Thyroid gland (tissue), 4 donors: ENCODE measurements around the gene GGCX. TPM values are rescaled to one million over a fixed set of nuclear protein-coding genes. Genes with fewer than 3 reads are reported as not detected.

Experiments
- DNase-seq, 2 donors: peaks; one replicate each; pipeline ENCODE4 v3.0.0-alpha.2; 2019
- H3K27ac ChIP-seq, 3 donors: fragments of 200-600 bp; sonication (generic); 1 replicate in 2 of 3; 2 replicates in 1 of 3; pipeline ENCODE4 v1.5.1; 2016 to 2019; ENCODE audit warnings: mild to moderate bottlenecking in 1 of 3, moderate library complexity in 1 of 3
- H3K27me3 ChIP-seq: fragments of 200-600 bp; sonication (generic); one replicate; pipeline ENCODE4 v1.5.1; 2019
- H3K36me3 ChIP-seq, 2 donors: fragments of 200-600 bp; sonication (generic); one replicate each; pipeline ENCODE4 v1.5.1; 2016 to 2019
- H3K4me1 ChIP-seq, 2 donors: fragments of 200-600 bp; sonication (generic); one replicate each; pipeline ENCODE4 v1.5.1; 2017 to 2019
- H3K4me3 ChIP-seq, 3 donors: fragments of 200-600 bp; sonication (generic); replicated peaks in 1 of 3; 1 replicate in 2 of 3; 2 replicates in 1 of 3; pipeline ENCODE4 v1.5.1; 2016; ENCODE audit warnings: mild to moderate bottlenecking in 1 of 3
- H3K9me3 ChIP-seq: fragments of 200-600 bp; sonication (generic); one replicate; pipeline ENCODE4 v1.5.1; 2017
- CTCF ChIP-seq, 6 experiments: fragments of 200-600 bp in 3 of 6; fragments of 450-650 bp in 3 of 6; sonication (generic) in 3 of 6; IDR thresholded peaks; one replicate each; pipeline ENCODE4 v1.5.1; 2016 to 2019; ENCODE audit warnings: antibody characterized with exemption in 6 of 6, mild to moderate bottlenecking in 2 of 6, inconsistent platforms in 1 of 6, moderate library complexity in 1 of 6
- POLR2A ChIP-seq, 2 donors: fragments of 450-650 bp; IDR thresholded peaks; one replicate each; pipeline ENCODE4 v1.6.1; 2017; ENCODE audit warnings: antibody characterized with exemption in 2 of 2, mild to moderate bottlenecking in 2 of 2, moderate library complexity in 1 of 2
- WGBS, 2 donors: methylation state at CpG; one replicate each; pipeline ENCODE4 v1.1.5; 2017; 5-methylcytosine and 5-hydroxymethylcytosine counted together
- intact Hi-C: fragments of 100-400 bp; cut with DNase I; formaldehyde crosslinking; loops from one replicate; pipeline ENCODE4 v1.15.1; 2023
- total RNA-seq, 4 donors: library from RNA; depleted of rRNA; stranded (reverse); fragments of >200 nt; gene quantifications; one replicate each; pipeline ENCODE4 v1.2.3, GENCODE V29; 2016

GGCX gene
- total RNA-seq, 4 donors from 2014 or later, result 39.5 to 81.9 (median 51.6) TPM

GRCh38 chr2:85504778-85505261 is 56.5 kb downstream of the GGCX start:
- peak; percentile 53 to 58 for DNase-seq
- Histone ChIP-seq H3K36me3 (no peaks in the 10 kb centered on the region), H3K27ac (peak overlapping the region in 2 of 3 donors; percentile 51 to 64)

GRCh38 chr2:85503851-85504777 is 57.2 kb downstream of the GGCX start:
- no peaks in the 10 kb centered on the region for H3K9me3 ChIP-seq
- H3K4me3 ChIP-seq, result no peak overlapping the region
- DNase-seq, result no peak
- WGBS, 2 donors, result 88 to 89% methylated on average over 15 to 18 of the region's 18 CpGs
- peaks cover 3 to 34% of the 10 kb centered on the region in 2 donors for H3K4me1 ChIP-seq
- H3K27me3 ChIP-seq, result no peaks in the 10 kb centered on the region
- peak overlapping the region in 2 of 3 donors; percentile 51 to 64 for H3K27ac ChIP-seq
- intact Hi-C loops, result no loop called here
- H3K36me3 ChIP-seq, result no peaks in the 10 kb centered on the region
- no peak for TF ChIP-seq POLR2A (IDR thresholded peaks at IDR 0.05)
- no peak for TF ChIP-seq CTCF (IDR thresholded peaks at IDR 0.05)

More at GRCh38 chr2:85504778-85505261, 56.5 kb downstream of the GGCX start:
- WGBS, 2 donors, result 28 to 60% methylated on average over 3 of the region's 3 CpGs
- H3K9me3 ChIP-seq, result no peaks in the 10 kb centered on the region
- H3K4me3 ChIP-seq, result no peak overlapping the region
- intact Hi-C loops, result no loop called here
- H3K27me3 ChIP-seq, result no peaks in the 10 kb centered on the region
- H3K4me1 ChIP-seq, result peaks cover 3 to 34% of the 10 kb centered on the region in 2 donors
- no peak for TF ChIP-seq CTCF (IDR thresholded peaks at IDR 0.05)
- no peak for TF ChIP-seq POLR2A (IDR thresholded peaks at IDR 0.05)

GRCh38 chr2:85503168-85503850 is 58.0 kb downstream of the GGCX start:
- 86 to 91% methylated on average over 16 to 17 of the region's 17 CpGs for WGBS, 2 donors
- Histone ChIP-seq H3K27me3 (no peaks in the 10 kb centered on the region), H3K4me1 (peaks cover 3 to 34% of the 10 kb centered on the region in 2 donors), H3K27ac (no peak overlapping the region), H3K36me3 (no peaks in the 10 kb centered on the region), H3K4me3 (no peak overlapping the region), H3K9me3 (no peaks in the 10 kb centered on the region)
- DNase-seq, result no peak
- intact Hi-C loops, result no loop called here
- TF ChIP-seq CTCF (IDR thresholded peaks at IDR 0.05) (no peak), POLR2A (IDR thresholded peaks at IDR 0.05) (no peak)

GRCh38 chr2:85502720-85503119 is 58.6 kb downstream of the GGCX start:
- H3K4me3 ChIP-seq, result no peak overlapping the region
- 68 to 82% methylated on average over 3 of the region's 3 CpGs for WGBS, 2 donors
- intact Hi-C loops, result no loop called here
- H3K36me3 ChIP-seq, result no peaks in the 10 kb centered on the region
- no peaks in the 10 kb centered on the region for H3K27me3 ChIP-seq
- peaks cover 3 to 34% of the 10 kb centered on the region in 2 donors for H3K4me1 ChIP-seq
- TF ChIP-seq CTCF (IDR thresholded peaks at IDR 0.05), result no peak
- no peak for TF ChIP-seq POLR2A (IDR thresholded peaks at IDR 0.05)
- no peak for DNase-seq
- no peak overlapping the region for H3K27ac ChIP-seq
- H3K9me3 ChIP-seq, result no peaks in the 10 kb centered on the region
